Glutamatergic neuron (in vitro differentiated cells): ENCODE data around the gene SCIMP. TPM values are rescaled to one million over a fixed set of nuclear protein-coding genes. Genes with fewer than 3 reads are reported as not detected.
"Not testable (repeated sequence)": the region's sequence is repeated elsewhere in the genome, so short reads cannot be mapped to it uniquely, and the experiment has no call there.

Source experiments
- DNase-seq: peaks from one replicate; pipeline ENCODE4 v3.0.0; 2022
- H3K27ac Mint-ChIP-seq: one replicate; pipeline ENCODE4 v1.8.0; 2020; ENCODE audit warnings: mild to moderate bottlenecking, mixed read lengths, inconsistent platforms; ENCODE audit not compliant: unreplicated experiment
- H3K27me3 Mint-ChIP-seq: one replicate; pipeline ENCODE4 v1.8.0; 2020; ENCODE audit warnings: mild to moderate bottlenecking, moderate library complexity, mixed read lengths, inconsistent platforms; ENCODE audit not compliant: unreplicated experiment
- H3K36me3 Mint-ChIP-seq: one replicate; pipeline ENCODE4 v1.8.0; 2020; ENCODE audit warnings: mild to moderate bottlenecking, mixed read lengths, inconsistent platforms; ENCODE audit not compliant: unreplicated experiment
- H3K4me1 Mint-ChIP-seq: one replicate; pipeline ENCODE4 v1.8.0; 2020; ENCODE audit warnings: mild to moderate bottlenecking, low read depth, mixed read lengths, inconsistent platforms; ENCODE audit not compliant: unreplicated experiment
- H3K4me3 Mint-ChIP-seq: one replicate; pipeline ENCODE4 v1.8.0; 2020; ENCODE audit warnings: mild to moderate bottlenecking, mixed read lengths, inconsistent platforms; ENCODE audit not compliant: unreplicated experiment
- H3K9me3 Mint-ChIP-seq: one replicate; pipeline ENCODE4 v1.8.0; 2020; ENCODE audit warnings: mild to moderate bottlenecking, moderate library complexity, mixed read lengths, inconsistent platforms; ENCODE audit not compliant: unreplicated experiment
- CTCF ChIP-seq: fragments of 200-600 bp; sonication (generic); IDR thresholded peaks from one replicate; pipeline ENCODE4 v1.5.0; 2021; ENCODE audit not compliant: partially characterized antibody, unreplicated experiment
- total RNA-seq: library from RNA; stranded (reverse); fragmentation: NEBNext Ultra II Directional; extraction: Animal tissue kit (Norgen Biotek cat#: 25700); gene quantifications from one replicate; pipeline ENCODE4 v1.2.1, GENCODE V29; 2021; ENCODE audit not compliant: unreplicated experiment

SCIMP gene
- total RNA-seq, 1 donor from 2014 or later, result not detected

GRCh38 chr17:5237541-5238016 lies 2.9 kb upstream of the SCIMP start:
- peak; percentile 36 for DNase-seq
- peaks cover 2% of the 10 kb centered on the region for H3K9me3 Mint-ChIP-seq
- H3K4me3 Mint-ChIP-seq, result no peak overlapping the region
- H3K27me3 Mint-ChIP-seq, result no peaks in the 10 kb centered on the region
- no peaks in the 10 kb centered on the region for H3K36me3 Mint-ChIP-seq
- H3K27ac Mint-ChIP-seq, result no peak overlapping the region
- TF ChIP-seq CTCF, result peak; percentile 50
- no peaks in the 10 kb centered on the region for H3K4me1 Mint-ChIP-seq

- H3K9me3 Mint-ChIP-seq, result no peaks in the 10 kb centered on the region
- no peak overlapping the region for H3K27ac Mint-ChIP-seq
- no peak for DNase-seq
- H3K4me1 Mint-ChIP-seq, result no peaks in the 10 kb centered on the region
- TF ChIP-seq CTCF, result no peak
- H3K4me3 Mint-ChIP-seq, result no peak overlapping the region
- H3K27me3 Mint-ChIP-seq, result no peaks in the 10 kb centered on the region
- H3K36me3 Mint-ChIP-seq, result no peaks in the 10 kb centered on the region
Observed at GRCh38 chr17:5236938-5237540, 2.4 kb upstream of the SCIMP start.

- not testable (repeated sequence) for H3K36me3 Mint-ChIP-seq, H3K27ac Mint-ChIP-seq, H3K4me3 Mint-ChIP-seq, H3K4me1 Mint-ChIP-seq, H3K9me3 Mint-ChIP-seq, H3K27me3 Mint-ChIP-seq, DNase-seq
Observed at GRCh38 chr17:5233492-5233891, 1.2 kb downstream of the SCIMP start.

- Mint-ChIP-seq H3K4me3 (no peak overlapping the region), H3K4me1 (no peaks in the 10 kb centered on the region), H3K36me3 (no peaks in the 10 kb centered on the region), H3K27me3 (peaks cover 3% of the 10 kb centered on the region), H3K27ac (no peak overlapping the region), H3K9me3 (peaks cover 2% of the 10 kb centered on the region)
- DNase-seq, result no peak
- no peak for TF ChIP-seq CTCF
Observed at GRCh38 chr17:5226940-5227878, 7.5 kb downstream of the SCIMP start.

GRCh38 chr17:5225668-5226457 lies 8.8 kb downstream of the SCIMP start:
- Mint-ChIP-seq H3K27ac (no peak overlapping the region), H3K4me3 (no peak overlapping the region), H3K27me3 (peaks cover 3% of the 10 kb centered on the region), H3K36me3 (no peaks in the 10 kb centered on the region), H3K9me3 (peaks cover 4% of the 10 kb centered on the region), H3K4me1 (no peaks in the 10 kb centered on the region)
- no peak for DNase-seq
- TF ChIP-seq CTCF, result no peak

GRCh38 chr17:5221912-5222311 lies 12.7 kb downstream of the SCIMP start:
- H3K36me3 Mint-ChIP-seq, H3K4me3 Mint-ChIP-seq, H3K4me1 Mint-ChIP-seq, H3K9me3 Mint-ChIP-seq, H3K27ac Mint-ChIP-seq, H3K27me3 Mint-ChIP-seq, DNase-seq: not testable (repeated sequence)
